Subcutaneous adipose tissue (tissue), 4 donors: Measurements from ENCODE around the gene NHLRC2. TPM values are rescaled to one million over a fixed set of nuclear protein-coding genes. Genes with fewer than 3 reads are reported as not detected.

Experiments used
- total RNA-seq, 4 donors: library from RNA; depleted of rRNA; stranded (reverse); fragments of >200 nt; gene quantifications; one replicate each; pipeline ENCODE4 v1.1.0, GENCODE V29; 2016
- TF ChIP-seq, protein P1 (sequence below): fragments of 450-650 bp; IDR thresholded peaks from one replicate; pipeline ENCODE4 v1.5.1; 2016; ENCODE audit warnings: low read depth, mild to moderate bottlenecking, control low read depth, antibody characterized with exemption, moderate library complexity

Gene NHLRC2
- total RNA-seq, 4 donors from 2014 or later = 25.0 to 68.6 (median 45.6) TPM

DNA sequence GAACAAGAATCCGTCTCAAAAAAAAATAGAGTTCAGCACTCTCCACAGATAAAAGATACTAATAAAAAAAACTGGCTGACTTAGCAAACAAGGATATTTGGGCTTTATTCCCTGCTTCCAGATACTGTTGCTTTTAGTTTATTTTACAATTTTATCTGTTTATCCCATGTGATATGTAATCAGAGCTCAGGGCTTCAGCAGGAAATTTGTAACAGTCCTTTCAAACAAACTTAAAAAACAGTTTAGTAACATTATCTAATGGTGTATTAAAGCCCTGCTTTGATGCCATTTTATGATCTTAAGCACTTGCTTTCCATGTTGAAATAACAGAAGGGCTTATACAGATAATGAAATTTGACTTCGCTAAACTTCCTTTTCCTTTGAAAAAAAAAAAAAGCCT is 28.7 kb upstream of the NHLRC2 start:
- TF ChIP-seq, protein P1, sequence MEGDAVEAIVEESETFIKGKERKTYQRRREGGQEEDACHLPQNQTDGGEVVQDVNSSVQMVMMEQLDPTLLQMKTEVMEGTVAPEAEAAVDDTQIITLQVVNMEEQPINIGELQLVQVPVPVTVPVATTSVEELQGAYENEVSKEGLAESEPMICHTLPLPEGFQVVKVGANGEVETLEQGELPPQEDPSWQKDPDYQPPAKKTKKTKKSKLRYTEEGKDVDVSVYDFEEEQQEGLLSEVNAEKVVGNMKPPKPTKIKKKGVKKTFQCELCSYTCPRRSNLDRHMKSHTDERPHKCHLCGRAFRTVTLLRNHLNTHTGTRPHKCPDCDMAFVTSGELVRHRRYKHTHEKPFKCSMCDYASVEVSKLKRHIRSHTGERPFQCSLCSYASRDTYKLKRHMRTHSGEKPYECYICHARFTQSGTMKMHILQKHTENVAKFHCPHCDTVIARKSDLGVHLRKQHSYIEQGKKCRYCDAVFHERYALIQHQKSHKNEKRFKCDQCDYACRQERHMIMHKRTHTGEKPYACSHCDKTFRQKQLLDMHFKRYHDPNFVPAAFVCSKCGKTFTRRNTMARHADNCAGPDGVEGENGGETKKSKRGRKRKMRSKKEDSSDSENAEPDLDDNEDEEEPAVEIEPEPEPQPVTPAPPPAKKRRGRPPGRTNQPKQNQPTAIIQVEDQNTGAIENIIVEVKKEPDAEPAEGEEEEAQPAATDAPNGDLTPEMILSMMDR = no peak

DNA sequence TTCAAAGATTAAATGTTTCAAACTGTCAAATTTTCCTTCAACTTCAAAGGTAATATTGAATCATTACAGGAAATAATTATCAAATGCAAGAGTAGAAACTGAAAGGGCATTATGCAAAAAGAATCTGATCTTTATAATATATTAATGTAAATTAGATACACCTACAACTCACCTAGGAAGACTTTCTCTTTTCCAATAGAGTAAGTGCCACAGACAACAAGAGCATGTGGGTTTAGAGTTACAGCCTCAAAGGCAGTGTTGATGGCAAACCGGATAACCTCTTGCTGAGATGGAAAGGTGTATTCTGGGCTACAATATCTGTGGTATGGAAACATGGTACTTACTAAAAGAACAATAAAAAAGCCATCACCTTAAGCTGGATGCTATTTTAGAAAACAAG is 12.3 kb upstream of the NHLRC2 start:
- TF ChIP-seq, protein P1 = no peak

DNA sequence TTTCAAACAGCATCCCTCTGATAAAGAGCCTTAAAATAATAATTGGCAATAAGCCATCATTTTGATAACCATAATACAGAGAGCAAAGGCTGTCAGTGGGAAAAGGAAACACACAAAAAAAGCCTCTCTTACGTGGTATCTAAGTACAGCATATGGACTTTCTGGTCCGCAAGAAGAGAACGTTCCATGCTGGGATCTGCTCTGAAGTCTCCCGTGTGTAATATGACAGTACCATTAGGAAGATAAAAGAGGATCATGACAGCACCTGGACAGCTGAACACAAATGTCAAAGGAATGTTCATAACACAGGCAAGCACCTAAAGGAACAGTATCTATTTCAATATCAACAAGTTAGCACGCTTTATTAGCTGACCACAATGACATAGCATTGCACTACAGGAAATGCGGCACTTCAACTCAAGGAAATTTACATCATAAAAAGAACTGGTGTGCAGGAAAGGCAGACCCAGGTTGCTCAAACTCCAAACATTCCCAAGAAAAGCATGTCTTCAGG is 10.4 kb upstream of the NHLRC2 start:
- TF ChIP-seq, protein P1 = no peak

DNA sequence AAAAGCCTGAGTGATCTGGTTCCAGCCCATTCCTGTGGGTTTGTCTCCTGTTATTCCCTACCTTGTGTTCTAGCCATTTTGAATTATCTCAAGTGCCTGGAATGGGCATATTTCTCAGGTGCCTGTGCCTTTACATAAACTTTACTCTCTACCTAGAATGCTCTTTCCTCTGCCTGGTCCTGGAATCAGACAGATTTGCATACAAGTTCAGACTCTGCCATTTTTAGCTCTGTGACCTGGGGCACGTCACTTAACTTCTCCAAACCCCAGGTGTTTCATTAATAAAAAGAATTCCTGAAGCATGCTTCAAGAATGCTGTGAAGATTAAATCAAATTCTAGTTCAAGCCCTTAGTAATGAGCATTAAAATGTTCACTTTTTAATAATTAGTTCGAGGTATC is 8.4 kb upstream of the NHLRC2 start:
- TF ChIP-seq, protein P1 = no peak

DNA sequence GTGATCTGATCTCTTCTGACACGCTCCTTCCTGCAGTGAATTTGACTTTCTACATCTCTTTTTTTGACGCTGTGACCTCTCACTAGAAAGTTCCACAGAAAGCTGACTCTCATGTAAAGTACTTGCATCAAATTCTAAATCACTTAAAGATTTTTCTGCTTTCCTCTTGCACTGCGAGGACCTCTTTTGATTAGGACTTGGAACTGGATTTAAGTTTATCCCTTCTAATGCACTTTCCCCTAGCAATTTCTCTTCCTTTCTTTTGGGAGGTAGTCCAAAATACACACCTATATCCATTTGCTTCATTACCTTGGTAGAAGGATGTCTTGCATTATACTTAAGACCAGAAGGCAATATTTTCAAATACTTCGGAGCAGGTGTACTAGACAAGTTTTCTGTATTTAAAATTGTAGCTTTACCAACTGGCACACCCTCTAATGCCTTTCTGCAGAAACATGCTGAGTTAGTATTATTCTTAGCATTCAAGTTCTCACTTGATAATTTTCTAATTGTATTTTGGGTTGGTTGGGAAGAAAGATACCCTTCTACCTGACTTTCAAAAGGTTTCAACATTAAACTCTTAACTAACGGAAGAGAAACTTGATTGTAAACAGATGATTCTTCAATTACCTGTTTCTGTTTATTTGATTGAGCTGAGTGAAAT is 5.2 kb upstream of the NHLRC2 start:
- TF ChIP-seq, protein P1 = no peak

DNA sequence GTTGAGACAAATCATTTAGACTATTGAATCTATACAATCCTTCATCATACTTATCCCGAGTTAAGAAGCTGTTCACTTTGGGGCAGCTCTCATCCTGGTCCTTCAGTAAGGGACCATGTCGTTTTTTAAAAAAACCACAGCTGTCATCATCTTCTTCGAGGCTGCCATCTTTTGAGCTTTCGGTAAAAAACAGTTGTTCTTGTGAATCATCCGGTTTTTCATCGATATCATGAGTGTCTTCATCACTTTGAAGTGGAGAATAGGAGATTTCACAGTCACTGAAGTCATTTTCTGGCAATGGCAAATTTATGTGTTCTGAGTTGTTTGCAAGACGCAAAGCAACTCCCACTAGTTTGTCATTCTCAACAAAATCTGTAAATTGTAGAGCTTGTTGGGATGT is 4.5 kb upstream of the NHLRC2 start:
- TF ChIP-seq, protein P1 = no peak

DNA sequence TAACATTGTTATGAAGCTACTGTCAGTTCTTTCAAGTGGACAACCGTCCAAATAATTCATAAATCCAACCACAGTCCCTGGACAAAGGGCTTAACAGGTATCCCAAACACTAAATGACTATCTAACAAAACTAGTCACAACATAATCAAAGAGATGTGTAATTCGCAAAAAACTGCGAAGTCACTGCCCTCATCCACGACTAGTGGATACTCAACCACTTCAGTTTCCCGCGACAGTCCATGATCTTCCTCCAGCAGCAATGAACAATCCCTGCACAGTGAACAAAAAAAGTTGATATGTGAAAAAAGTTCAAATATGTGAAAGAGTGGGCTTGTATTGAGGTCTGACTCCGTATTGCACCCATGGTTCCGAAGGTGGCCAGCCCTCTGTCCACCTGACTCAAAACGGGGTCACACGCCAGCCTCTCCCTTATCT is 866 bp upstream of the NHLRC2 start:
- TF ChIP-seq, protein P1 = no peak
